A549 (cell line): ENCODE results near the gene ITGBL1.

Source experiments
- CEBPB ChIP-seq, 2 experiments: fragments of >200 bp in 1 of 2; sonication (Bioruptor Twin) in 1 of 2; formaldehyde crosslinking in 1 of 2; IDR thresholded peaks; 2 replicates each; pipeline ENCODE4 v1.6.1; 2012 to 2016
- MYC ChIP-seq: IDR thresholded peaks from 2 replicates; pipeline ENCODE4 v1.6.1; 2012; ENCODE audit warnings: mild to moderate bottlenecking, inconsistent platforms, low read length, improper control_type of control experiment, borderline replicate concordance
- TF ChIP-seq, protein P1 (sequence below): fragments of 200-600 bp; sonication (generic); IDR thresholded peaks from 2 replicates; pipeline ENCODE4 v1.6.1; 2016; ENCODE audit warnings: antibody characterized with exemption, mild to moderate bottlenecking, moderate library complexity
- TF ChIP-seq, protein P2 (sequence below): fragments of 250-450 bp; sonication (Bioruptor Pico); IDR thresholded peaks from 2 replicates; pipeline ENCODE4 v1.5.0; 2020; ENCODE audit warnings: low read depth, mild to moderate bottlenecking, moderate library complexity
- TF ChIP-seq, protein P3 (sequence below): fragments of >200 bp; sonication (Bioruptor Twin); formaldehyde crosslinking; IDR thresholded peaks from 3 replicates; pipeline ENCODE4 v1.5.1; 2016

DNA sequence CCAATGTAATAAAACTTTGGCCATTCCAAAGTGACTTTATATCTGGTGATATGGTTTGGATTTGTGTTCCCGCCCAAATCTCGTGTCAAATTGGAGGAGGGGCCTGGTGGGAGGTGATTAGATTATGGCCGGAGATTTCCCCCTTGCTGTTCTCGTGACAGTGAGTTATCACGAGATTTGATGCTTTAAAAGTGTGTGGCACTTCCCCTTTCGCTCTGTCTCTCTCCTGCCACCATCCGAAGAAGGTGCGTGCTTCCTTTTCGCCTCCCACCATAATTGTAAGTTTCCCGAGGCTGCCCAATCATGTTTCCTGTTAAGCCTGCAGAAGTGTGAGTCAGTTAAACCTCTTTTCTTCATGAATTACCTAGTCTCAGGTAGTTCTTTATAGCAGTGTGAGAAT is 26.9 kb upstream of the ITGBL1 start:
- TF ChIP-seq, protein P1, sequence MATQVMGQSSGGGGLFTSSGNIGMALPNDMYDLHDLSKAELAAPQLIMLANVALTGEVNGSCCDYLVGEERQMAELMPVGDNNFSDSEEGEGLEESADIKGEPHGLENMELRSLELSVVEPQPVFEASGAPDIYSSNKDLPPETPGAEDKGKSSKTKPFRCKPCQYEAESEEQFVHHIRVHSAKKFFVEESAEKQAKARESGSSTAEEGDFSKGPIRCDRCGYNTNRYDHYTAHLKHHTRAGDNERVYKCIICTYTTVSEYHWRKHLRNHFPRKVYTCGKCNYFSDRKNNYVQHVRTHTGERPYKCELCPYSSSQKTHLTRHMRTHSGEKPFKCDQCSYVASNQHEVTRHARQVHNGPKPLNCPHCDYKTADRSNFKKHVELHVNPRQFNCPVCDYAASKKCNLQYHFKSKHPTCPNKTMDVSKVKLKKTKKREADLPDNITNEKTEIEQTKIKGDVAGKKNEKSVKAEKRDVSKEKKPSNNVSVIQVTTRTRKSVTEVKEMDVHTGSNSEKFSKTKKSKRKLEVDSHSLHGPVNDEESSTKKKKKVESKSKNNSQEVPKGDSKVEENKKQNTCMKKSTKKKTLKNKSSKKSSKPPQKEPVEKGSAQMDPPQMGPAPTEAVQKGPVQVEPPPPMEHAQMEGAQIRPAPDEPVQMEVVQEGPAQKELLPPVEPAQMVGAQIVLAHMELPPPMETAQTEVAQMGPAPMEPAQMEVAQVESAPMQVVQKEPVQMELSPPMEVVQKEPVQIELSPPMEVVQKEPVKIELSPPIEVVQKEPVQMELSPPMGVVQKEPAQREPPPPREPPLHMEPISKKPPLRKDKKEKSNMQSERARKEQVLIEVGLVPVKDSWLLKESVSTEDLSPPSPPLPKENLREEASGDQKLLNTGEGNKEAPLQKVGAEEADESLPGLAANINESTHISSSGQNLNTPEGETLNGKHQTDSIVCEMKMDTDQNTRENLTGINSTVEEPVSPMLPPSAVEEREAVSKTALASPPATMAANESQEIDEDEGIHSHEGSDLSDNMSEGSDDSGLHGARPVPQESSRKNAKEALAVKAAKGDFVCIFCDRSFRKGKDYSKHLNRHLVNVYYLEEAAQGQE, result no peak
- no peak for TF ChIP-seq CEBPB (IDR thresholded peaks at IDR 0.05)
- no peak for TF ChIP-seq MYC
- TF ChIP-seq, protein P2, sequence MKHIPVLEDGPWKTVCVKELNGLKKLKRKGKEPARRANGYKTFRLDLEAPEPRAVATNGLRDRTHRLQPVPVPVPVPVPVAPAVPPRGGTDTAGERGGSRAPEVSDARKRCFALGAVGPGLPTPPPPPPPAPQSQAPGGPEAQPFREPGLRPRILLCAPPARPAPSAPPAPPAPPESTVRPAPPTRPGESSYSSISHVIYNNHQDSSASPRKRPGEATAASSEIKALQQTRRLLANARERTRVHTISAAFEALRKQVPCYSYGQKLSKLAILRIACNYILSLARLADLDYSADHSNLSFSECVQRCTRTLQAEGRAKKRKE (CRISPR knock-in tag), result no peak
- TF ChIP-seq, protein P3, sequence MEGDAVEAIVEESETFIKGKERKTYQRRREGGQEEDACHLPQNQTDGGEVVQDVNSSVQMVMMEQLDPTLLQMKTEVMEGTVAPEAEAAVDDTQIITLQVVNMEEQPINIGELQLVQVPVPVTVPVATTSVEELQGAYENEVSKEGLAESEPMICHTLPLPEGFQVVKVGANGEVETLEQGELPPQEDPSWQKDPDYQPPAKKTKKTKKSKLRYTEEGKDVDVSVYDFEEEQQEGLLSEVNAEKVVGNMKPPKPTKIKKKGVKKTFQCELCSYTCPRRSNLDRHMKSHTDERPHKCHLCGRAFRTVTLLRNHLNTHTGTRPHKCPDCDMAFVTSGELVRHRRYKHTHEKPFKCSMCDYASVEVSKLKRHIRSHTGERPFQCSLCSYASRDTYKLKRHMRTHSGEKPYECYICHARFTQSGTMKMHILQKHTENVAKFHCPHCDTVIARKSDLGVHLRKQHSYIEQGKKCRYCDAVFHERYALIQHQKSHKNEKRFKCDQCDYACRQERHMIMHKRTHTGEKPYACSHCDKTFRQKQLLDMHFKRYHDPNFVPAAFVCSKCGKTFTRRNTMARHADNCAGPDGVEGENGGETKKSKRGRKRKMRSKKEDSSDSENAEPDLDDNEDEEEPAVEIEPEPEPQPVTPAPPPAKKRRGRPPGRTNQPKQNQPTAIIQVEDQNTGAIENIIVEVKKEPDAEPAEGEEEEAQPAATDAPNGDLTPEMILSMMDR, result no peak
